ENCODE results near the gene MBD6.

The MBD6 gene

GRCh38 chr12:57551637-57552305, 29.1 kb downstream of the MBD6 start:
- no peak for TF ChIP-seq CEBPB (IDR thresholded peaks at IDR 0.05)
- TF ChIP-seq YY1 (IDR thresholded peaks at IDR 0.05; ENCODE audit: low read depth): no peak
- no peak for TF ChIP-seq EGR1 (IDR thresholded peaks at IDR 0.05)
- no peak for TF ChIP-seq FOXM1 (IDR thresholded peaks at IDR 0.05; ENCODE audit: borderline replicate concordance, low read depth)
- no peak for TF ChIP-seq EP300 (IDR thresholded peaks at IDR 0.05; ENCODE audit: borderline replicate concordance)
- TF ChIP-seq NFIC (IDR thresholded peaks at IDR 0.05): no peak
- no peak for TF ChIP-seq TAF1 (IDR thresholded peaks at IDR 0.05; ENCODE audit: low read depth)
- TF ChIP-seq USF1 (IDR thresholded peaks at IDR 0.05): no peak
- TF ChIP-seq TEAD4 (IDR thresholded peaks at IDR 0.05): no peak
- no peak for TF ChIP-seq MAX (IDR thresholded peaks at IDR 0.05)
- TF ChIP-seq REST (IDR thresholded peaks at IDR 0.05; ENCODE audit: low read depth): no peak
- TF ChIP-seq ZBTB7A (IDR thresholded peaks at IDR 0.05; ENCODE audit: low read depth): no peak
- TF ChIP-seq TCF12 (IDR thresholded peaks at IDR 0.05; ENCODE audit: low read depth): no peak
- TF ChIP-seq CREB1 (IDR thresholded peaks at IDR 0.05; ENCODE audit: low read depth): no peak
- no peak for TF ChIP-seq RAD21 (IDR thresholded peaks at IDR 0.05; ENCODE audit: low read depth)

- TF ChIP-seq TAF1 (IDR thresholded peaks at IDR 0.05; ENCODE audit: low read depth) (no peak), TEAD4 (IDR thresholded peaks at IDR 0.05) (no peak), TCF12 (IDR thresholded peaks at IDR 0.05; ENCODE audit: low read depth) (no peak), CREB1 (IDR thresholded peaks at IDR 0.05; ENCODE audit: low read depth) (no peak), EP300 (IDR thresholded peaks at IDR 0.05; ENCODE audit: borderline replicate concordance) (no peak), MAX (IDR thresholded peaks at IDR 0.05) (no peak), ZBTB7A (IDR thresholded peaks at IDR 0.05; ENCODE audit: low read depth) (no peak), USF1 (IDR thresholded peaks at IDR 0.05) (no peak), YY1 (IDR thresholded peaks at IDR 0.05; ENCODE audit: low read depth) (no peak), RAD21 (IDR thresholded peaks at IDR 0.05; ENCODE audit: low read depth) (no peak), NFIC (IDR thresholded peaks at IDR 0.05) (no peak)
Observed at GRCh38 chr12:57552306-57552651, 29.7 kb downstream of the MBD6 start.

- TF ChIP-seq EGR1 (IDR thresholded peaks at IDR 0.05) (no peak), ZBTB7A (IDR thresholded peaks at IDR 0.05; ENCODE audit: low read depth) (no peak), CREB1 (IDR thresholded peaks at IDR 0.05; ENCODE audit: low read depth) (no peak), REST (IDR thresholded peaks at IDR 0.05; ENCODE audit: low read depth) (no peak), MAX (IDR thresholded peaks at IDR 0.05) (no peak), EP300 (IDR thresholded peaks at IDR 0.05; ENCODE audit: borderline replicate concordance) (no peak), USF1 (IDR thresholded peaks at IDR 0.05) (no peak), TAF1 (IDR thresholded peaks at IDR 0.05; ENCODE audit: low read depth) (no peak), FOXM1 (IDR thresholded peaks at IDR 0.05; ENCODE audit: borderline replicate concordance, low read depth) (no peak)
Observed at GRCh38 chr12:57552835-57553313, 30.2 kb downstream of the MBD6 start.

GRCh38 chr12:57553343-57554202, 30.9 kb downstream of the MBD6 start:
- TF ChIP-seq NFIC (IDR thresholded peaks at IDR 0.05) (no peak), TCF12 (IDR thresholded peaks at IDR 0.05; ENCODE audit: low read depth) (no peak), TAF1 (IDR thresholded peaks at IDR 0.05; ENCODE audit: low read depth) (no peak), CREB1 (IDR thresholded peaks at IDR 0.05; ENCODE audit: low read depth) (no peak), EGR1 (IDR thresholded peaks at IDR 0.05) (no peak), FOXM1 (IDR thresholded peaks at IDR 0.05; ENCODE audit: borderline replicate concordance, low read depth) (no peak), RAD21 (IDR thresholded peaks at IDR 0.05; ENCODE audit: low read depth) (no peak), MAX (IDR thresholded peaks at IDR 0.05) (no peak), TEAD4 (IDR thresholded peaks at IDR 0.05) (no peak), ZBTB7A (IDR thresholded peaks at IDR 0.05; ENCODE audit: low read depth) (no peak)
